H9 (cell line): ENCODE data around the gene RALGDS. TPM values are rescaled to one million over a fixed set of nuclear protein-coding genes. Genes with fewer than 3 reads are reported as not detected.

Source experiments
- DNase-seq: peaks from one replicate; pipeline ENCODE4 v3.0.0-alpha.2; 2017
- H2AFZ ChIP-seq: one replicate; pipeline ENCODE4 v1.6.1; 2013; ENCODE audit warnings: mild to moderate bottlenecking, low read length, control low read depth, moderate library complexity
- H2AK5ac ChIP-seq: 2 replicates; pipeline ENCODE4 v1.6.1; 2013; ENCODE audit warnings: low read length, control low read depth, mixed read lengths; ENCODE audit not compliant: insufficient read length
- H2BK120ac ChIP-seq: one replicate; pipeline ENCODE4 v1.6.1; 2013; ENCODE audit warnings: low read depth, mild to moderate bottlenecking, low read length, control low read depth, inconsistent platforms; ENCODE audit not compliant: poor library complexity, severe bottlenecking
- H2BK12ac ChIP-seq: 2 replicates; pipeline ENCODE4 v1.6.1; 2013; ENCODE audit warnings: low read length, control low read depth, mixed read lengths, low read depth; ENCODE audit not compliant: insufficient read length
- H2BK15ac ChIP-seq: 2 replicates; pipeline ENCODE4 v1.6.1; 2013; ENCODE audit warnings: low read depth, low read length, control low read depth
- H2BK20ac ChIP-seq: one replicate; pipeline ENCODE4 v1.6.1; 2013; ENCODE audit warnings: low read depth, mild to moderate bottlenecking, low read length, control low read depth, inconsistent platforms; ENCODE audit not compliant: poor library complexity, severe bottlenecking
- H2BK5ac ChIP-seq: 2 replicates; pipeline ENCODE4 v1.6.1; 2013; ENCODE audit warnings: low read length, control low read depth, mixed read lengths; ENCODE audit not compliant: insufficient read length
- H3K14ac ChIP-seq: 2 replicates; pipeline ENCODE4 v1.6.1; 2013; ENCODE audit warnings: low read length, control low read depth; ENCODE audit not compliant: insufficient read depth
- H3K18ac ChIP-seq: 2 replicates; pipeline ENCODE4 v1.6.1; 2013; ENCODE audit warnings: low read depth, mild to moderate bottlenecking, mixed read lengths, low read length, control low read depth; ENCODE audit not compliant: insufficient read length
- H3K23ac ChIP-seq: 2 replicates; pipeline ENCODE4 v1.6.1; 2013; ENCODE audit warnings: low read length, control low read depth, mixed read lengths, low read depth; ENCODE audit not compliant: insufficient read length
- H3K23me2 ChIP-seq: 2 replicates; pipeline ENCODE4 v1.6.1; 2013; ENCODE audit warnings: low read depth, mild to moderate bottlenecking, mixed read lengths, low read length, control low read depth; ENCODE audit not compliant: insufficient read length, poor library complexity, severe bottlenecking
- H3K27ac ChIP-seq: 2 replicates; pipeline ENCODE4 v1.5.1; 2013; ENCODE audit warnings: low read length, control low read depth, mixed read lengths, low read depth; ENCODE audit not compliant: insufficient read length
- H3K27me3 ChIP-seq: 2 replicates; pipeline ENCODE4 v1.6.1; 2013; ENCODE audit warnings: low read length, control low read depth, inconsistent platforms; ENCODE audit not compliant: insufficient read depth
- H3K4ac ChIP-seq: 2 replicates; pipeline ENCODE4 v1.6.1; 2013; ENCODE audit warnings: low read depth, mild to moderate bottlenecking, control low read depth, inconsistent platforms, low read length, moderate library complexity
- H3K4me1 ChIP-seq: 2 replicates; pipeline ENCODE4 v1.6.1; 2013; ENCODE audit warnings: low read length, control low read depth, inconsistent platforms; ENCODE audit not compliant: insufficient read depth
- H3K4me2 ChIP-seq: 2 replicates; pipeline ENCODE4 v1.6.1; 2013; ENCODE audit warnings: low read length, control low read depth, mixed read lengths; ENCODE audit not compliant: insufficient read length, insufficient read depth
- H3K56ac ChIP-seq: 2 replicates; pipeline ENCODE4 v1.6.1; 2013; ENCODE audit warnings: low read depth, mild to moderate bottlenecking, mixed read lengths, low read length, control low read depth; ENCODE audit not compliant: insufficient read length
- H3K79me1 ChIP-seq: 2 replicates; pipeline ENCODE4 v1.6.1; 2013; ENCODE audit warnings: low read depth, mild to moderate bottlenecking, moderate library complexity, low read length, control low read depth, inconsistent platforms; ENCODE audit not compliant: insufficient read depth, poor library complexity, severe bottlenecking
- H3K79me2 ChIP-seq: 2 replicates; pipeline ENCODE4 v1.6.1; 2013; ENCODE audit warnings: low read length, control low read depth, inconsistent platforms; ENCODE audit not compliant: insufficient read depth
- H3K9ac ChIP-seq: 2 replicates; pipeline ENCODE4 v1.6.1; 2013; ENCODE audit warnings: low read length, control low read depth, mixed read lengths; ENCODE audit not compliant: insufficient read length; ENCODE audit errors: extremely low read depth
- H3K9me3 ChIP-seq: one replicate; pipeline ENCODE4 v1.6.1; 2013; ENCODE audit warnings: low read depth, low read length, inconsistent platforms; ENCODE audit not compliant: control insufficient read depth
- H3T11ph ChIP-seq: one replicate; pipeline ENCODE4 v1.6.1; 2013; ENCODE audit warnings: mild to moderate bottlenecking, low read length, control low read depth, inconsistent platforms
- H4K20me1 ChIP-seq: one replicate; pipeline ENCODE4 v1.6.1; 2013; ENCODE audit not compliant: control insufficient read depth, insufficient read length, insufficient read depth
- H4K5ac ChIP-seq: 2 replicates; pipeline ENCODE4 v1.6.1; 2013; ENCODE audit warnings: low read depth, mild to moderate bottlenecking, mixed read lengths, low read length, control low read depth; ENCODE audit not compliant: insufficient read length
- H4K8ac ChIP-seq: replicated peaks from 2 replicates; pipeline ENCODE4 v1.6.1; 2013; ENCODE audit warnings: low read length, control low read depth, mixed read lengths, low read depth; ENCODE audit not compliant: insufficient read length
- H4K91ac ChIP-seq: 2 replicates; pipeline ENCODE4 v1.6.1; 2013; ENCODE audit warnings: low read depth, mild to moderate bottlenecking, moderate library complexity, mixed read lengths, low read length, control low read depth; ENCODE audit not compliant: insufficient read length
- H3K27ac Mint-ChIP-seq, 3 experiments: 2 replicates in 2 of 3; 3 replicates in 1 of 3; pipeline ENCODE4 v1.8.0; 2020 to 2021; ENCODE audit warnings: mixed read lengths in 3 of 3, mild to moderate bottlenecking in 1 of 3, moderate library complexity in 1 of 3
- H3K27me3 Mint-ChIP-seq: 2 replicates; pipeline ENCODE4 v1.8.0; 2021; ENCODE audit warnings: low read depth, mild to moderate bottlenecking, moderate library complexity, mixed read lengths
- H3K36me3 Mint-ChIP-seq, 3 experiments: 2 replicates in 2 of 3; 3 replicates in 1 of 3; pipeline ENCODE4 v1.8.0; 2020 to 2021; ENCODE audit warnings: low read depth in 3 of 3, mixed read lengths in 3 of 3; ENCODE audit not compliant: insufficient read depth in 1 of 3
- H3K4me1 Mint-ChIP-seq, 2 experiments: 2 replicates each; pipeline ENCODE4 v1.8.0; 2020; ENCODE audit warnings: mixed read lengths in 2 of 2
- H3K4me3 Mint-ChIP-seq, 2 experiments: 2 replicates in 1 of 2; 3 replicates in 1 of 2; pipeline ENCODE4 v1.8.0; 2020 to 2021; ENCODE audit warnings: mild to moderate bottlenecking in 2 of 2, mixed read lengths in 2 of 2, moderate library complexity in 1 of 2
- H3K9me3 Mint-ChIP-seq, 2 experiments: 2 replicates in 1 of 2; 3 replicates in 1 of 2; pipeline ENCODE4 v1.8.0; 2020; ENCODE audit warnings: mild to moderate bottlenecking in 2 of 2, mixed read lengths in 2 of 2, moderate library complexity in 1 of 2
- CTCF ChIP-seq: fragments of 200-600 bp; sonication (generic); conservative IDR thresholded peaks from 3 replicates; pipeline ENCODE4 v1.8.0; 2021; ENCODE audit warnings: antibody characterized with exemption, mild to moderate bottlenecking
- WGBS: extraction: QIAGEN DNeasy Blood & Tissue Kit; methylation state at CpG from one replicate; pipeline ENCODE4 v1.1.7; 2013; ENCODE audit warnings: missing lambda C conversion rate, low lambda C conversion rate, mixed read lengths; ENCODE audit not compliant: insufficient read length; ENCODE audit errors: extremely low coverage; 5-methylcytosine and 5-hydroxymethylcytosine counted together
- total RNA-seq: library from RNA; stranded (reverse); gene quantifications from 2 replicates; pipeline ENCODE4 v1.2.1, GENCODE V29; 2021

RALGDS gene
- total RNA-seq, 1 experiment from 2014 or later = 21.3 TPM

GRCh38 chr9:133050781-133051180 lies 70.3 kb downstream of the RALGDS start:
- H2BK5ac ChIP-seq = no peak overlapping the region
- no peak overlapping the region for H3K18ac ChIP-seq
- no peak overlapping the region for H2BK120ac ChIP-seq
- no peak overlapping the region for H4K91ac ChIP-seq
- H3K27ac ChIP-seq = no peak overlapping the region
- no peaks in the 10 kb centered on the region for H4K20me1 ChIP-seq
- no CpG with 5 or more reads among the region's 10 CpGs for WGBS
- no peak overlapping the region for H3K9ac ChIP-seq
- H2BK15ac ChIP-seq = no peak overlapping the region
- no peaks in the 10 kb centered on the region for H3K23me2 ChIP-seq
- no peak overlapping the region for H2BK20ac ChIP-seq
- no peak overlapping the region for H2BK12ac ChIP-seq
- no peaks in the 10 kb centered on the region for H3K79me2 ChIP-seq
- H4K8ac ChIP-seq = no peak overlapping the region
- H3K4ac ChIP-seq = no peak overlapping the region
- no peaks in the 10 kb centered on the region for H3K27me3 Mint-ChIP-seq
- TF ChIP-seq CTCF = no peak
- H3T11ph ChIP-seq = no peak overlapping the region
- no peak overlapping the region for H4K5ac ChIP-seq
- no peaks in the 10 kb centered on the region for H3K4me1 Mint-ChIP-seq
- no peak overlapping the region for H3K23ac ChIP-seq
- H3K27ac Mint-ChIP-seq = no peak overlapping the region
- no peaks in the 10 kb centered on the region for H3K9me3 Mint-ChIP-seq
- no peaks in the 10 kb centered on the region for H3K4me1 ChIP-seq
- no peak overlapping the region for H3K14ac ChIP-seq
- no peak for DNase-seq
- no peaks in the 10 kb centered on the region for H3K79me1 ChIP-seq
- H3K36me3 Mint-ChIP-seq = peaks cover 27 to 76% (median 71%) of the 10 kb centered on the region in 3 experiments; a peak in 6 of 7 replicates
- no peak overlapping the region for H2AFZ ChIP-seq
- no peak overlapping the region for H3K56ac ChIP-seq
- H3K4me3 Mint-ChIP-seq = no peak overlapping the region
- H3K27me3 ChIP-seq = no peaks in the 10 kb centered on the region
- H3K4me2 ChIP-seq = no peak overlapping the region
- H2AK5ac ChIP-seq = no peak overlapping the region
- H3K9me3 ChIP-seq = no peaks in the 10 kb centered on the region
